AG04450 (cell line): ENCODE data around the gene FRMD4B. TPM values are rescaled to one million over a fixed set of nuclear protein-coding genes. Genes with fewer than 3 reads are reported as not detected.

Source experiments
- CTCF ChIA-PET: fragments of 300-600, 350-600 bp; formaldehyde crosslinking; extraction: SDS; loops from one replicate; lab custom pipeline; 2022; ENCODE audit warnings: antibody characterized with exemption, inconsistent platforms; lab: Charles Lee
- POLR2A ChIA-PET: fragments of 350-600 bp; formaldehyde crosslinking; extraction: SDS; loops from one replicate; lab custom pipeline; 2021; ENCODE audit warnings: antibody characterized with exemption, inconsistent platforms; lab: Yijun Ruan, JAX
- DNase-seq: peaks from one replicate; pipeline ENCODE4 v3.0.0-alpha.2; 2011; ENCODE audit warnings: low read depth, low spot score
- H3K27ac ChIP-seq: one replicate; pipeline ENCODE4 v1.5.1; 2012; ENCODE audit warnings: low read depth, low read length, control low read depth
- H3K27me3 ChIP-seq: one replicate; pipeline ENCODE4 v1.6.0; 2012; ENCODE audit warnings: low read length; ENCODE audit not compliant: control insufficient read depth, insufficient read depth
- H3K4me3 ChIP-seq: 2 replicates; pipeline ENCODE4 v1.5.1; 2011; ENCODE audit warnings: mild to moderate bottlenecking, low read depth, low read length, control low read depth
- H3K9me3 ChIP-seq: 2 replicates; pipeline ENCODE4 v1.5.1; 2012; ENCODE audit warnings: low read length; ENCODE audit not compliant: control insufficient read depth, insufficient read depth
- polyA plus RNA-seq: library from polyadenylated mRNA; depleted of rRNA; stranded (reverse); fragments of >200 nt; gene quantifications from 2 replicates; pipeline ENCODE4 v1.2.3, GENCODE V29; 2011
- TF ChIP-seq, protein P1 (sequence below): IDR thresholded peaks from 2 replicates; pipeline ENCODE4 v1.5.1; 2011; ENCODE audit warnings: low read depth, low read length, control low read depth, inconsistent platforms

Gene FRMD4B
- polyA plus RNA-seq, 1 experiment, result 0.09 TPM

DNA sequence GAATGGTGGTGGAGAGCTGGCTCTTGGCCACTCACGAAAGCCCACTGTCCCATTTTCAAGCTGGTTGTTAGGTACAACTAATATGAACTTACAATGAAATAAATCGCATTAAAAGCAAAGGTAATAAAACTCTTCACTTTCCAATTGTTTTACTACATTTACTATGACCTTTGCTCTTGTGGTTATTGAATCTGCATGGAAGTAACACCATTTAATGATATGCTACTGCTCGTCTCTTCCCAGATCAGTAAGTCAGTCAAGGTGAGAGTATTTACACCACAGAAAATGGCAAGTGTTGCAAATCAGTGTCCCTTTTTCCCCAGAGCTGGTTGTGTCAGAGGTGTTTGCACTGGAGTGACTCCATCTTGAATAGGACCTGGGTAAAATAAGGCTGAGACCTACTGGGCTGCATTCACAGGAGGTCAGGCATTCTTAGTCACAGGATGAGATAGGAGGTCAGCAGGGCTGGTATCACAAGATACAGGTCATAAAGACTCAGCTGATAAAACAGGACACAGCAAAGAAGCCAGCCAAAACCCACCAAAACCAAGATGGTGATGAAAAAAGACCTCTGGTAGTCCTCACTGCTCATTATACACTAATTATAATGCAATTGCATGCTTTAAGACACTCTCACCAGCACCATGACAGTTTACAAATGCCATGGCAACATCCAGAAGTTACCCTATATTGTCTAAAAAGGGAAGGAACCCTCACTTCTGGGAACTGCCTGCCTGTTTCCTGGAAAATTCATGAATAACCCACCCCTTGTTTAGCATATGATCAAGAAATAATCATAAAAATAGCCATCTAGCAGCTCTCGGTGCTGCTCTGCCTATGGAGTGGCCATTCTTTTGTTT, 57.6 kb downstream of the FRMD4B start:
- Histone ChIP-seq H3K27ac (no peak overlapping the region), H3K27me3 (peaks cover 3% of the 10 kb centered on the region), H3K9me3 (no peaks in the 10 kb centered on the region), H3K4me3 (no peak overlapping the region)
- no peak for DNase-seq
- ChIA-PET CTCF (interaction anchor here (1.1 to 3.1 kb wide), 3 partner anchors 22 to 207 kb away, joined by 3 to 26 read pairs (median 5); no protein-coding TSS in a partner anchor), POLR2A (no interaction called here)
- TF ChIP-seq, protein P1, sequence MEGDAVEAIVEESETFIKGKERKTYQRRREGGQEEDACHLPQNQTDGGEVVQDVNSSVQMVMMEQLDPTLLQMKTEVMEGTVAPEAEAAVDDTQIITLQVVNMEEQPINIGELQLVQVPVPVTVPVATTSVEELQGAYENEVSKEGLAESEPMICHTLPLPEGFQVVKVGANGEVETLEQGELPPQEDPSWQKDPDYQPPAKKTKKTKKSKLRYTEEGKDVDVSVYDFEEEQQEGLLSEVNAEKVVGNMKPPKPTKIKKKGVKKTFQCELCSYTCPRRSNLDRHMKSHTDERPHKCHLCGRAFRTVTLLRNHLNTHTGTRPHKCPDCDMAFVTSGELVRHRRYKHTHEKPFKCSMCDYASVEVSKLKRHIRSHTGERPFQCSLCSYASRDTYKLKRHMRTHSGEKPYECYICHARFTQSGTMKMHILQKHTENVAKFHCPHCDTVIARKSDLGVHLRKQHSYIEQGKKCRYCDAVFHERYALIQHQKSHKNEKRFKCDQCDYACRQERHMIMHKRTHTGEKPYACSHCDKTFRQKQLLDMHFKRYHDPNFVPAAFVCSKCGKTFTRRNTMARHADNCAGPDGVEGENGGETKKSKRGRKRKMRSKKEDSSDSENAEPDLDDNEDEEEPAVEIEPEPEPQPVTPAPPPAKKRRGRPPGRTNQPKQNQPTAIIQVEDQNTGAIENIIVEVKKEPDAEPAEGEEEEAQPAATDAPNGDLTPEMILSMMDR, result no peak

DNA sequence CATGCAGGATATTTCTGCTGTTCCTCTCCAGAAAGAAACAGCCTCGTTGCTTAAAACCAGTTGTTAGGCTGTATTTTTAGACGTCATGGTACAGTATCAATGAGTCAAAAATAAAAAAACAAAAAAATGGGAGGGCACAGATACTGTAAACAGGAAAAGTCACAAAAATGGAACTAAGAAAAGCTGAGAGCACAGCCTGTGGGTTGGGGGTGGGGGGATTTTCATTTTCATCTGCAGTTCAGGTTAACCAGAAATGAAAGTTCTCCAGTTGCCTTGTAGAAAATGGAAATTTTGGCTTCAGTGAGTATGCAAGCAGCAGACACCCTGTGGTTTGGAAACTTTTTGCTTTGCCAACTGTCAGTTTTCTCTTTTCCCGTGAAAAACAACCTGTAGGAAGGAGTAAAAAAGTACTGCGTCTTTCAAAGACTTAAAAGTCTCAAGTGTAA, 59.0 kb downstream of the FRMD4B start:
- Histone ChIP-seq H3K9me3 (no peaks in the 10 kb centered on the region), H3K27ac (no peak overlapping the region), H3K27me3 (peaks cover 3% of the 10 kb centered on the region), H3K4me3 (no peak overlapping the region)
- DNase-seq, result no peak
- POLR2A ChIA-PET, result no interaction called here
- CTCF ChIA-PET, result interaction anchor here (1.3 kb wide), 1 partner anchor 21 kb away, joined by 5 read pairs; no protein-coding TSS in a partner anchor
- TF ChIP-seq, protein P1, result no peak

DNA sequence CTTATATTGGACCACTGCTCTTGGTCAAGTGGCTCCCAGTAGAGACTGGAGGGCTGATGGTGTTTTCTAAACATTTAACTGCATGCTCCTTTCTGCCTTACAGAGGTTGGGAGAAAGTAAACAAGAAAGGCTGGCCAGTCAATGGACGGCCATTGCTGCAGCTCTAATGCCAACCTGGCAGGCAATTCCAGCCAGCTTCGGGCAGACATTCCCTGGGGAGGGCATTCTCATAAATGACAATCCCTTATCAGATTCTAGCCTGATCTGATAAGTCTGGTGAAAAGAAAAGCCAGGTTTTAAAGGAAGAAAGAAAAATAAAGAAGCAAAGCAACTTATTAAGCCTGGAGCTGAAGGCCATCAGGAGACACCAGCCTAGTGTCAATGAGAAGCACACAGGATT, 60.7 kb downstream of the FRMD4B start:
- peaks cover 3% of the 10 kb centered on the region for H3K27me3 ChIP-seq
- TF ChIP-seq, protein P1, result no peak
- H3K27ac ChIP-seq, result no peak overlapping the region
- H3K4me3 ChIP-seq, result no peak overlapping the region
- CTCF ChIA-PET, result interaction anchor here (1.0 kb wide), 1 partner anchor 164 kb away, joined by 3 read pairs; no protein-coding TSS in a partner anchor
- DNase-seq, result no peak
- H3K9me3 ChIP-seq, result no peaks in the 10 kb centered on the region
- POLR2A ChIA-PET, result no interaction called here

- H3K27me3 ChIP-seq, result peaks cover 3% of the 10 kb centered on the region
- no peak for DNase-seq
- CTCF ChIA-PET, result no interaction called here
- POLR2A ChIA-PET, result no interaction called here
- no peak overlapping the region for H3K27ac ChIP-seq
- H3K4me3 ChIP-seq, result no peak overlapping the region
- H3K9me3 ChIP-seq, result no peaks in the 10 kb centered on the region
- TF ChIP-seq, protein P1, result no peak
Observed at GRCh38 chr3:69324362-69325025, 61.4 kb downstream of the FRMD4B start.
